Measurements from ENCODE around the gene LRP1.

Gene LRP1

GRCh38 chr12:57161491-57161890, 33.2 kb downstream of the LRP1 start:
- Histone ChIP-seq H3K36me3 (ENCODE audit: control insufficient read depth, insufficient read depth, low read length) (peaks cover 96% of the 10 kb centered on the region), H3K27me3 (ENCODE audit: control insufficient read depth, insufficient read depth, low read length) (no peaks in the 10 kb centered on the region), H3K9ac (ENCODE audit: low read length) (no peak overlapping the region)

DNA sequence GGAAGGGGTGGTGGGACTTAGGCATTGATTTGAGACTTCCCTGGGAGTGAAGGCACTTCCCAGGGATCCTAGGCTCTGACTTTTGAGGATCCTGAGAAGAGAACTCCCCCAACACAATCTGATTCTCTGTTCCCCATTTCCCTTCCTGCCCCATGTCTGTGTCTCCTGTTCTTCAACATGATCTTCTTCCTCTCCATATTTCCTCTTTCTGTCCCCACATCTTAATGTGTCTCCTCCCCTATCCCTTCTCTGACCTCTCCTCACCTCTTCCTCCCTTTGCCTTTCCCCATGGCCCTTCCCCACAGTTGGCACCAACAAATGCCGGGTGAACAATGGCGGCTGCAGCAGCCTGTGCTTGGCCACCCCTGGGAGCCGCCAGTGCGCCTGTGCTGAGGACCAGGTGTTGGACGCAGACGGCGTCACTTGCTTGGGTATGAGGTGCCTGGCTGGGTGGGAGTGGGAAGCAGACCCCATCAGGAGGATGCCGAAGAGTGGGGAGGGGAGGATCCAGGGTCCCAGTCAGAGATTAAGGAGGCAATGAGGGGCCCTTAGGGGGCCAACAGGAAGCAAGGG, 34.4 kb downstream of the LRP1 start:
- Histone ChIP-seq H3K27me3 (ENCODE audit: control insufficient read depth, insufficient read depth, low read length) (no peaks in the 10 kb centered on the region), H3K4me1 (ENCODE audit: control insufficient read depth, insufficient read depth, low read length) (no peaks in the 10 kb centered on the region), H3K9ac (ENCODE audit: low read length) (no peak overlapping the region), H3K4me3 (ENCODE audit: low read depth, low read length) (no peak overlapping the region), H3K27ac (ENCODE audit: low read depth, low read length) (no peak overlapping the region), H3K36me3 (ENCODE audit: control insufficient read depth, insufficient read depth, low read length) (peaks cover 96% of the 10 kb centered on the region), H3K9me3 (ENCODE audit: control insufficient read depth, insufficient read depth, low read depth, low read length) (no peaks in the 10 kb centered on the region)

More at GRCh38 chr12:57161491-57161890, 33.2 kb downstream of the LRP1 start:
- H3K27ac ChIP-seq (ENCODE audit: low read depth, low read length), result no peak overlapping the region
- no peaks in the 10 kb centered on the region for H3K9me3 ChIP-seq (ENCODE audit: control insufficient read depth, insufficient read depth, low read depth, low read length)
- no peaks in the 10 kb centered on the region for H3K4me1 ChIP-seq (ENCODE audit: control insufficient read depth, insufficient read depth, low read length)
- no peak overlapping the region for H3K4me3 ChIP-seq (ENCODE audit: low read depth, low read length)

GRCh38 chr12:57164454-57164853, 36.2 kb downstream of the LRP1 start:
- Histone ChIP-seq H3K27ac (ENCODE audit: low read depth, low read length) (no peak overlapping the region), H3K27me3 (ENCODE audit: control insufficient read depth, insufficient read depth, low read length) (no peaks in the 10 kb centered on the region), H3K4me1 (ENCODE audit: control insufficient read depth, insufficient read depth, low read length) (no peaks in the 10 kb centered on the region), H3K9ac (ENCODE audit: low read length) (no peak overlapping the region), H3K36me3 (ENCODE audit: control insufficient read depth, insufficient read depth, low read length) (peaks cover 96% of the 10 kb centered on the region), H3K9me3 (ENCODE audit: control insufficient read depth, insufficient read depth, low read depth, low read length) (no peaks in the 10 kb centered on the region), H3K4me3 (ENCODE audit: low read depth, low read length) (no peak overlapping the region)

DNA sequence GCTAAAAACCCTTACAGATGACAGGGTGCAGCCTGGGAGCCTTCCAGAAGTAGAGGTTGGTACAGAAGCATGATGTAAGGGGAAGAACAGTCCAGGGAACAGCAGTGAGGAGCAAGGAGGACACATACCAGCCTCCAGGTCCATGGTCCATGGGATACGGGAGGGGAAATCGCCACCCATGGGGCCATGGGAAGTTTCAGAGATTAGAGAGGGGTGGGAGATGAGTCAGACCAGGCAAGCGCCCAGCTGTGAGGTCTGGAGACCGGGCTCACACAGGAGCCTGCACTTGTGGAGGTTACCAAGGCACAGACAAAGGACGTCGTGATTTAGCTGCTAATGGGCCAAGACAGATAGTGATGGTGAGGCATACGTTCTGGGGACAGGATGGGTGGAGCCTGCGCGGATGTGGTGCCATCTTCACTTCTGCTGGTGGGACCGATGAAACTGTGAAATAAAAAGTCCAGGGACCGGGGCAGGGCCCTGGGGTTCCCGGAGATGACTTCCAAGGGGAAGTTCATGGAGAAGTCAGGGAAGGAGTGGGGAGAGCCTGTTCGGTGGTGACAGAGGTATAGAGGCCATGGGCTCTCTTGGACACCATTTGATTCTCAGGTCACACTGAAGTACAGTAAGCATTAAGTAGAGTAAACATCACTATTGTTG, 36.8 kb downstream of the LRP1 start:
- no peak overlapping the region for H3K9ac ChIP-seq (ENCODE audit: low read length)
- H3K27me3 ChIP-seq (ENCODE audit: control insufficient read depth, insufficient read depth, low read length), result no peaks in the 10 kb centered on the region
- H3K36me3 ChIP-seq (ENCODE audit: control insufficient read depth, insufficient read depth, low read length), result peaks cover 96% of the 10 kb centered on the region
- H3K4me1 ChIP-seq (ENCODE audit: control insufficient read depth, insufficient read depth, low read length), result no peaks in the 10 kb centered on the region
- no peak overlapping the region for H3K27ac ChIP-seq (ENCODE audit: low read depth, low read length)
- H3K4me3 ChIP-seq (ENCODE audit: low read depth, low read length), result no peak overlapping the region
- no peaks in the 10 kb centered on the region for H3K9me3 ChIP-seq (ENCODE audit: control insufficient read depth, insufficient read depth, low read depth, low read length)

- no peaks in the 10 kb centered on the region for H3K4me1 ChIP-seq (ENCODE audit: control insufficient read depth, insufficient read depth, low read length)
- no peak overlapping the region for H3K4me3 ChIP-seq (ENCODE audit: low read depth, low read length)
- H3K9me3 ChIP-seq (ENCODE audit: control insufficient read depth, insufficient read depth, low read depth, low read length), result no peaks in the 10 kb centered on the region
- no peak overlapping the region for H3K9ac ChIP-seq (ENCODE audit: low read length)
- no peak overlapping the region for H3K27ac ChIP-seq (ENCODE audit: low read depth, low read length)
- H3K27me3 ChIP-seq (ENCODE audit: control insufficient read depth, insufficient read depth, low read length), result no peaks in the 10 kb centered on the region
- peaks cover 96% of the 10 kb centered on the region for H3K36me3 ChIP-seq (ENCODE audit: control insufficient read depth, insufficient read depth, low read length)
Measured at GRCh38 chr12:57165741-57166140, 37.5 kb downstream of the LRP1 start.

- H3K36me3 ChIP-seq (ENCODE audit: control insufficient read depth, insufficient read depth, low read length), result peaks cover 90% of the 10 kb centered on the region
- H3K27ac ChIP-seq (ENCODE audit: low read depth, low read length), result no peak overlapping the region
Measured at GRCh38 chr12:57166971-57167371, 38.7 kb downstream of the LRP1 start.

GRCh38 chr12:57168058-57168457, 39.8 kb downstream of the LRP1 start:
- no peaks in the 10 kb centered on the region for H3K27me3 ChIP-seq (ENCODE audit: control insufficient read depth, insufficient read depth, low read length)
- no peaks in the 10 kb centered on the region for H3K9me3 ChIP-seq (ENCODE audit: control insufficient read depth, insufficient read depth, low read depth, low read length)
- no peak overlapping the region for H3K9ac ChIP-seq (ENCODE audit: low read length)
- H3K36me3 ChIP-seq (ENCODE audit: control insufficient read depth, insufficient read depth, low read length), result peaks cover 87% of the 10 kb centered on the region
- H3K4me1 ChIP-seq (ENCODE audit: control insufficient read depth, insufficient read depth, low read length), result no peaks in the 10 kb centered on the region
- no peak overlapping the region for H3K4me3 ChIP-seq (ENCODE audit: low read depth, low read length)
- H3K27ac ChIP-seq (ENCODE audit: low read depth, low read length), result no peak overlapping the region

More at GRCh38 chr12:57166971-57167371, 38.7 kb downstream of the LRP1 start:
- no peak overlapping the region for H3K9ac ChIP-seq (ENCODE audit: low read length)
- no peak overlapping the region for H3K4me3 ChIP-seq (ENCODE audit: low read depth, low read length)
- H3K4me1 ChIP-seq (ENCODE audit: control insufficient read depth, insufficient read depth, low read length), result no peaks in the 10 kb centered on the region
- no peaks in the 10 kb centered on the region for H3K9me3 ChIP-seq (ENCODE audit: control insufficient read depth, insufficient read depth, low read depth, low read length)
- no peaks in the 10 kb centered on the region for H3K27me3 ChIP-seq (ENCODE audit: control insufficient read depth, insufficient read depth, low read length)

DNA sequence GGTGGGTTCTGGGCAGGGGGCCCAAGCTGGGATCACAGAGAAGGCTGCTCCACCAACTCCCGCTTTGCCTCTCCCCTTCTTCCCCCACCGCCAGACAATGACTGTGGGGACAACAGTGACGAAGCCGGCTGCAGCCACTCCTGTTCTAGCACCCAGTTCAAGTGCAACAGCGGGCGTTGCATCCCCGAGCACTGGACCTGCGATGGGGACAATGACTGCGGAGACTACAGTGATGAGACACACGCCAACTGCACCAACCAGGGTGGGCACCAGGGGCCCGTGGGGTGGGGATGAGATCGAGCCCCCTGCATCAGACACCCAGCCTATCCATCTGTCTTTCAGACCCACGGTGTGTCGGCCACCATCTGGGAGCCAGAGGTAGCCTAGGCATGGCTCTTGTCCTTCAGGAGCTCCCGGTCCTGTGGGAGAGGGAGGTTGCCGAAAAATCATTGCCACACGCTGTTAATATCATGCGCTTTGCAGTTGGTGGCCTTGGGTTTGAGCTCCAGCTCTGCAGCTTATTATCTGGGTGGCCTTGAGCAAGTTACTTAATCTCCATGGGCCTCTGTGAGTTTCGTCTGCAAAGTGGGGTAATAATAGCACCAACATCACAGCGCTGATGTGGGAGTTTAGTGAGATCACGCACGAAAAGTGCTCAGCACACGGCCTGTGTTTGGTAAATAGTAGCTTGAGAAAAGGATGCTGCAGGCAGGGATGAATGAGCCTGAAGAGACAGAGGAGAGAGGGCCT, 40.9 kb downstream of the LRP1 start:
- no peaks in the 10 kb centered on the region for H3K9me3 ChIP-seq (ENCODE audit: control insufficient read depth, insufficient read depth, low read depth, low read length)

DNA sequence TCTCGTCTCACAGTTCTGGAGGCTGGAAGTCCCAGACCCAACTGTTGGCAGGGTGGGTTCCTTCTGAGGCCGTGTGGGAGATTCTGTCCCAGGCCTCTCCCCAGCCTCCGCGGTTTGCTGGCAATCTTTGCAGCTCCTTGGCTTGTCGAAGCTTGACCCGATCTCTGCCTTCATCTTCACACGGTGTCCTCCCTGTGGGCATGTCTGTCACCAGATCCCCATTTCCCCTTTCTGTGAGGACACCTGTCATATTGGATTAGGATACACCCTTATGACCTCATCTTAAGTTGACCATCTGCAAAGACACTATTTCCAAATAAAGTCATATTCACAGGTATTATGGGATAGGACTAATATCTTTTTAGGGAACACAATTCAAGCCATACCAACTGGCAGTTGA, 41.7 kb downstream of the LRP1 start:
- no peak overlapping the region for H3K4me3 ChIP-seq (ENCODE audit: low read depth, low read length)
- H3K4me1 ChIP-seq (ENCODE audit: control insufficient read depth, insufficient read depth, low read length), result no peaks in the 10 kb centered on the region
- peaks cover 89% of the 10 kb centered on the region for H3K36me3 ChIP-seq (ENCODE audit: control insufficient read depth, insufficient read depth, low read length)
- no peak overlapping the region for H3K27ac ChIP-seq (ENCODE audit: low read depth, low read length)
- H3K9me3 ChIP-seq (ENCODE audit: control insufficient read depth, insufficient read depth, low read depth, low read length), result no peaks in the 10 kb centered on the region
- H3K27me3 ChIP-seq (ENCODE audit: control insufficient read depth, insufficient read depth, low read length), result no peaks in the 10 kb centered on the region
- H3K9ac ChIP-seq (ENCODE audit: low read length), result no peak overlapping the region

More for the DNA sequence above, 40.9 kb downstream of the LRP1 start:
- H3K4me3 ChIP-seq (ENCODE audit: low read depth, low read length), result no peak overlapping the region
- H3K36me3 ChIP-seq (ENCODE audit: control insufficient read depth, insufficient read depth, low read length), result peaks cover 91% of the 10 kb centered on the region
- no peak overlapping the region for H3K27ac ChIP-seq (ENCODE audit: low read depth, low read length)
- no peak overlapping the region for H3K9ac ChIP-seq (ENCODE audit: low read length)
- H3K27me3 ChIP-seq (ENCODE audit: control insufficient read depth, insufficient read depth, low read length), result no peaks in the 10 kb centered on the region
- H3K4me1 ChIP-seq (ENCODE audit: control insufficient read depth, insufficient read depth, low read length), result no peaks in the 10 kb centered on the region

DNA sequence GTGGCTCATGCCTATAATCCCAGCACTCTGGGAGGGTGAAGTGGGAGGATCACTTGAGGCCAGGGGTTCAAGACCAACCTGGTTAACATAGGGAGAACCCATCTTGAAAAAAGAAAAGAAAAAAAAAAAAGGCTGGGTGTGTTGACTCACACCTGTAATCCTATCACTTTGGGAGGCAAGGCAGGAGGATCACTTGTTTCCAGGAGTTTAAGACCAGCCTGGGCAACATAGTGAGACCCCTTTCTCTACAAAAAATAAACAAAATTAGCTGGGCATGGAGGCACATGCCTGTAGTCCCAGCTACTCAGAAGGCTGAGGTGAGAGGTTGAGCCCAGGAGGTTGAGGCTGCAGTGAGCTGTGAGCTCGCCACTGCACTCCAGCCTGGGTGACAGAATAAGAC, 42.1 kb downstream of the LRP1 start:
- Histone ChIP-seq H3K4me1 (ENCODE audit: control insufficient read depth, insufficient read depth, low read length) (no peaks in the 10 kb centered on the region), H3K27me3 (ENCODE audit: control insufficient read depth, insufficient read depth, low read length) (no peaks in the 10 kb centered on the region), H3K27ac (ENCODE audit: low read depth, low read length) (no peak overlapping the region), H3K4me3 (ENCODE audit: low read depth, low read length) (no peak overlapping the region), H3K9me3 (ENCODE audit: control insufficient read depth, insufficient read depth, low read depth, low read length) (no peaks in the 10 kb centered on the region), H3K36me3 (ENCODE audit: control insufficient read depth, insufficient read depth, low read length) (peaks cover 89% of the 10 kb centered on the region), H3K9ac (ENCODE audit: low read length) (no peak overlapping the region)

DNA sequence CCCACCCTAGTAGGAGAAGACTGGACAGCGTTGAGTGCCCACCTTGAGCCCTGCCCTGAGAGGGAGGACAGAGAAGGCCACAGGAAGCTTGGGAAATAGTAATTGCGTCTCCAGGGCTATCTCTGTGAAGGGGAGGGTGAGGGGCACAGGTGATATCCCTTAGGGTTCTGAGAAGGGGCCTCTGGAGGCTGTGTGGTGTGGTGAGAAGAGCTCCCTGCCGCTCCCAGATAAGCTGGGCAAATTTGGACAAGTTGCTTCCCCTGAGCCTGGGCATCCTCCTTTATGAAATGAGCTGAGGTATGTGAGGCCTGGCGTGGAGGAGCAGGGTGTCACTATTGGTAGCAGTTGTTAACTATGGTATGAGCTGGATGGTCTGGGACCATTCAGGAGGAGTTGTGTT, 42.6 kb downstream of the LRP1 start:
- Histone ChIP-seq H3K27me3 (ENCODE audit: control insufficient read depth, insufficient read depth, low read length) (no peaks in the 10 kb centered on the region), H3K9me3 (ENCODE audit: control insufficient read depth, insufficient read depth, low read depth, low read length) (no peaks in the 10 kb centered on the region), H3K9ac (ENCODE audit: low read length) (no peak overlapping the region), H3K4me3 (ENCODE audit: low read depth, low read length) (no peak overlapping the region), H3K36me3 (ENCODE audit: control insufficient read depth, insufficient read depth, low read length) (peaks cover 88% of the 10 kb centered on the region), H3K27ac (ENCODE audit: low read depth, low read length) (no peak overlapping the region), H3K4me1 (ENCODE audit: control insufficient read depth, insufficient read depth, low read length) (no peaks in the 10 kb centered on the region)

Measured in HUES6 (cell line).